Urothelium cell line (cell line): ENCODE data around the gene CIRBP.

Source experiments
- DNase-seq: peaks from one replicate; pipeline ENCODE4 v3.0.0; 2011; ENCODE audit warnings: low spot score, mixed read lengths
- FAIRE-seq: peaks from 2 replicates; lab custom pipeline; 2011; peaks lifted over from hg19 to GRCh38; lab: Jason Lieb, UNC

Gene CIRBP

GRCh38 chr19:1277061-1277460, 7.9 kb downstream of the CIRBP start:
- FAIRE-seq (no peak), DNase-seq (no peak)

GRCh38 chr19:1278074-1278473, 8.9 kb downstream of the CIRBP start:
- DNase-seq (no peak), FAIRE-seq (no peak)

GRCh38 chr19:1278713-1279660, 9.9 kb downstream of the CIRBP start:
- no peak for FAIRE-seq

GRCh38 chr19:1279782-1280341, 10.7 kb downstream of the CIRBP start:
- FAIRE-seq (no peak), DNase-seq (peak; percentile 71)

More at GRCh38 chr19:1278713-1279660, 9.9 kb downstream of the CIRBP start:
- DNase-seq, result no peak

GRCh38 chr19:1280636-1281568, 11.8 kb downstream of the CIRBP start:
- no peak for FAIRE-seq
- no peak for DNase-seq

- FAIRE-seq (no peak), DNase-seq (no peak)
Measured at GRCh38 chr19:1281569-1282287, 12.6 kb downstream of the CIRBP start.

GRCh38 chr19:1282588-1283206, 13.6 kb downstream of the CIRBP start:
- no peak for FAIRE-seq

GRCh38 chr19:1283207-1283916, 14.2 kb downstream of the CIRBP start:
- no peak for FAIRE-seq
- no peak for DNase-seq

More at GRCh38 chr19:1282588-1283206, 13.6 kb downstream of the CIRBP start:
- no peak for DNase-seq

GRCh38 chr19:1283917-1284292, 14.8 kb downstream of the CIRBP start:
- DNase-seq, result no peak
- no peak for FAIRE-seq

GRCh38 chr19:1284293-1284978, 15.3 kb downstream of the CIRBP start:
- FAIRE-seq (no peak), DNase-seq (no peak)

GRCh38 chr19:1284979-1285736, 16.0 kb downstream of the CIRBP start:
- DNase-seq, result no peak
- no peak for FAIRE-seq

GRCh38 chr19:1285737-1286360, 16.7 kb downstream of the CIRBP start, which contains the start of gene EFNA2:
TSS of gene EFNA2 (plus strand) at chr19:1285873. CDS start at chr19:1286169, 296 bp downstream.
- DNase-seq, result no peak

GRCh38 chr19:1286487-1287353, 17.6 kb downstream of the CIRBP start:
- DNase-seq (no peak), FAIRE-seq (no peak)

More at GRCh38 chr19:1285737-1286360, 16.7 kb downstream of the CIRBP start, which contains the start of gene EFNA2:
- FAIRE-seq, result no peak

- DNase-seq (no peak), FAIRE-seq (no peak)
Measured at GRCh38 chr19:1287354-1288225, 18.5 kb downstream of the CIRBP start.

GRCh38 chr19:1288226-1288612, 19.1 kb downstream of the CIRBP start:
- DNase-seq, result no peak
- no peak for FAIRE-seq
